GM12878 (cell line): ENCODE data around the gene RFLNA. TPM values are rescaled to one million over a fixed set of nuclear protein-coding genes. Genes with fewer than 3 reads are reported as not detected.

Source experiments
- ATAC-seq: fragments of 200-7000 bp; cut with Tn5 transposase; 3 replicates; pipeline ENCODE4 v1.9.1; 2020; ENCODE audit warnings: mild to moderate bottlenecking, moderate library complexity
- BruUV-seq: library from RNA; stranded (reverse); fragments of 400-500 nt; replicated peaks from 2 replicates; lab custom pipeline; 2021; lab: Mats Ljungman, UMichigan
- CTCF ChIA-PET: fragments of 300-600 bp; sonication (Branson Sonifier 250); formaldehyde crosslinking; extraction: SDS; loops from one replicate; lab custom pipeline; 2021; ENCODE audit warnings: inconsistent platforms; lab: Yijun Ruan, JAX
- POLR2A ChIA-PET: fragments of 350-600 bp; formaldehyde crosslinking; extraction: SDS; loops from one replicate; lab custom pipeline; 2021; ENCODE audit warnings: inconsistent platforms; lab: Charles Lee
- RAD21 ChIA-PET: fragments of 300-600 bp; sonication (Branson Sonifier 250); formaldehyde crosslinking; loops from one replicate; lab custom pipeline; 2023; ENCODE audit warnings: antibody characterized with exemption; ENCODE audit not compliant: unreplicated experiment; lab: Charles Lee
- SMC1A ChIA-PET: fragments of 300-600 bp; sonication (Branson Sonifier 250); formaldehyde crosslinking; loops from one replicate; lab custom pipeline; 2023; ENCODE audit not compliant: unreplicated experiment, uncharacterized antibody; lab: Charles Lee
- DNase-seq: peaks from one replicate; pipeline ENCODE4 v3.0.0-alpha.2; 2011; ENCODE audit warnings: low read depth, low spot score
- FAIRE-seq: peaks from 3 replicates; lab custom pipeline; 2011; peaks lifted over from hg19 to GRCh38; lab: Jason Lieb, UNC
- H2AFZ ChIP-seq: 2 replicates; pipeline ENCODE4 v1.6.0; 2011; ENCODE audit warnings: low read depth, low read length, control low read depth; ENCODE audit not compliant: control insufficient read depth
- H3K27ac ChIP-seq: 2 replicates; pipeline ENCODE4 v1.5.1; 2011; ENCODE audit warnings: control low read depth; ENCODE audit not compliant: control insufficient read depth, insufficient read depth
- H3K27me3 ChIP-seq, 2 experiments: replicated peaks in 1 of 2; 2 replicates each; pipeline versions ENCODE4 v1.6.0 to v1.6.1; 2011; ENCODE audit warnings: low read length in 1 of 2; ENCODE audit not compliant: control insufficient read depth in 2 of 2, insufficient read depth in 2 of 2
- H3K36me3 ChIP-seq, 2 experiments: 2 replicates each; pipeline ENCODE4 v1.5.1; 2011; ENCODE audit warnings: low read length in 1 of 2; ENCODE audit not compliant: control insufficient read depth in 2 of 2, insufficient read depth in 2 of 2
- H3K4me1 ChIP-seq: 2 replicates; pipeline ENCODE4 v1.6.1; 2011; ENCODE audit warnings: mild to moderate bottlenecking, low read length, moderate library complexity, mixed read lengths; ENCODE audit not compliant: control insufficient read depth, insufficient read depth
- H3K4me2 ChIP-seq: 2 replicates; pipeline ENCODE4 v1.6.0; 2011; ENCODE audit warnings: control low read depth; ENCODE audit not compliant: control insufficient read depth, insufficient read depth
- H3K4me3 ChIP-seq: fragments of 200-600 bp; sonication (generic); 2 replicates; pipeline ENCODE4 v1.5.1; 2016
- H3K79me2 ChIP-seq: 2 replicates; pipeline ENCODE4 v1.6.0; 2011; ENCODE audit warnings: low read length; ENCODE audit not compliant: control insufficient read depth, insufficient read depth
- H3K9ac ChIP-seq: 2 replicates; pipeline ENCODE4 v1.8.0; 2011; ENCODE audit warnings: low read length, control low read depth, mixed read lengths; ENCODE audit not compliant: control insufficient read depth, insufficient read depth
- H3K9me3 ChIP-seq: replicated peaks from 3 replicates; pipeline ENCODE4 v1.5.1; 2011; ENCODE audit warnings: mild to moderate bottlenecking, low read length; ENCODE audit not compliant: control insufficient read depth, insufficient read depth
- H4K20me1 ChIP-seq: 2 replicates; pipeline ENCODE4 v1.6.0; 2011; ENCODE audit not compliant: control insufficient read depth, insufficient read depth
- CTCF ChIP-seq, 3 experiments: IDR thresholded peaks in 2 of 3; conservative IDR thresholded peaks in 1 of 3; 2 replicates each; pipeline ENCODE4 v1.5.1; 2011; ENCODE audit warnings: low read depth in 3 of 3, low read length in 3 of 3, mild to moderate bottlenecking in 3 of 3, control low read depth in 2 of 3, moderate library complexity in 2 of 3, inconsistent platforms in 1 of 3, mixed read lengths in 1 of 3; ENCODE audit not compliant: control insufficient read depth in 2 of 3, insufficient read depth in 1 of 3; ENCODE audit errors: extremely low read depth in 1 of 3
- DPF2 ChIP-seq: fragments of 450-650 bp; IDR thresholded peaks from 2 replicates; pipeline ENCODE4 v1.6.1; 2017; ENCODE audit warnings: mild to moderate bottlenecking
- MAX ChIP-seq: IDR thresholded peaks from 2 replicates; pipeline ENCODE4 v1.6.1; 2012; ENCODE audit warnings: low read depth, low read length, improper control_type of control experiment
- MEF2A ChIP-seq: IDR thresholded peaks from 2 replicates; pipeline ENCODE4 v1.6.1; 2011; ENCODE audit warnings: low read depth, mild to moderate bottlenecking, low read length, moderate library complexity; ENCODE audit not compliant: insufficient read depth
- SREBF1 ChIP-seq: IDR thresholded peaks from 2 replicates; pipeline ENCODE4 v1.6.1; 2012; ENCODE audit warnings: mild to moderate bottlenecking, low read length
- ZNF274 ChIP-seq: IDR thresholded peaks from one replicate; pipeline ENCODE4 v1.8.0; 2011; ENCODE audit not compliant: insufficient read length, insufficient read depth
- WGBS: methylation state at CpG from one replicate; pipeline ENCODE4 v1.1.6; 2016; ENCODE audit warnings: low lambda C conversion rate; ENCODE audit not compliant: insufficient replicate concordance, insufficient coverage; ENCODE audit errors: missing lambda C conversion rate; 5-methylcytosine and 5-hydroxymethylcytosine counted together
- in situ Hi-C: fragments of 300-500 bp; cut with MboI; formaldehyde crosslinking; loops from 9 replicates; pipeline ENCODE4 v1.14.3; 2018; ENCODE audit warnings: mixed read lengths
- intact Hi-C: fragments of 100-400 bp; cut with micrococcal nuclease; formaldehyde crosslinking; loops from one replicate; pipeline ENCODE4 v1.14.2; 2022; ENCODE audit not compliant: unreplicated experiment
- polyA plus RNA-seq, 11 experiments: library from polyadenylated mRNA; depleted of rRNA in 4 of 11; unstranded in 6 of 11; stranded (reverse) in 5 of 11; fragments of >200 nt; fragmentation: Nextera tagmentation in 4 of 11; fragmentation: Illumina TruSeq in 1 of 11; extraction: Ambion mirVana in 4 of 11; extraction: Trizol in 1 of 11; gene quantifications; 1 replicate in 1 of 11; 2 replicates in 10 of 11; pipeline versions ENCODE4 v1.2.1 to v1.2.3, GENCODE V29; 2011 to 2016; ENCODE audit warnings: inconsistent platforms in 2 of 11, missing spikeins in 2 of 11, low read depth in 1 of 11
- total RNA-seq, 4 experiments: library from RNA; depleted of rRNA in 3 of 4; stranded (reverse); fragments of >200 nt in 3 of 4; fragmentation: Illumina TruSeq in 1 of 4; extraction: Trizol in 1 of 4; gene quantifications; 2 replicates each; pipeline versions ENCODE4 v1.2.1 to v1.2.3, GENCODE V29; 2013 to 2021

Gene RFLNA
- total and polyA plus RNA-seq, 10 of the 15 experiments (the other 5 are each of a cell fraction or from before 2014, with no cell fraction given) = 0.08 TPM; not detected in 9

- SMC1A ChIA-PET = interaction anchor here (0.7 kb wide), 1 partner anchor 14 kb away, joined by 3 read pairs; no protein-coding TSS in a partner anchor
- H3K9ac ChIP-seq = no peak overlapping the region
- no peak for ATAC-seq
- H3K4me3 ChIP-seq = no peak overlapping the region
- no peaks in the 10 kb centered on the region for H4K20me1 ChIP-seq
- WGBS = 48% methylated on average over 7 of the region's 7 CpGs
- no peak overlapping the region for H2AFZ ChIP-seq
- intact Hi-C loops (no loop called here), in situ Hi-C loops (no loop called here)
- no peak overlapping the region for H3K27ac ChIP-seq
- CTCF ChIA-PET = no interaction called here
- no peak overlapping the region for H3K4me2 ChIP-seq
- DNase-seq = no peak
- RAD21 ChIA-PET = no interaction called here
- TF ChIP-seq CTCF (IDR thresholded peaks at IDR 0.05 in 2 of 3, conservative IDR thresholded peaks at IDR 0.05 in 1 of 3; ENCODE audit: control insufficient read depth in 2 of 3, extremely low read depth in 1 of 3, insufficient read depth in 1 of 3, low read depth in 3 of 3, low read length in 3 of 3) (no peak), DPF2 (no peak), SREBF1 (no peak), MEF2A (no peak), MAX (no peak), ZNF274 (no peak)
- no peaks in the 10 kb centered on the region for H3K79me2 ChIP-seq
- H3K36me3 ChIP-seq = no peaks in the 10 kb centered on the region
- no peak for FAIRE-seq
- POLR2A ChIA-PET = interaction anchor here (0.7 kb wide), 1 partner anchor 381 kb away, joined by 7 read pairs; no protein-coding TSS in a partner anchor
- H3K9me3 ChIP-seq = no peaks in the 10 kb centered on the region; the same call in 2 of the 3 replicates
- no TSS peak for BruUV-seq
- H3K4me1 ChIP-seq = no peaks in the 10 kb centered on the region
- H3K27me3 ChIP-seq = no peaks in the 10 kb centered on the region; a peak in 2 of 4 replicates
Measured at GRCh38 chr12:124286971-124287370, 7.9 kb upstream of the RFLNA start.
